AG04450 (cell line): ENCODE data around the gene MAP3K15. TPM values are rescaled to one million over a fixed set of nuclear protein-coding genes. Genes with fewer than 3 reads are reported as not detected.

Source experiments
- CTCF ChIA-PET: fragments of 300-600, 350-600 bp; formaldehyde crosslinking; extraction: SDS; loops from one replicate; lab custom pipeline; 2022; ENCODE audit warnings: antibody characterized with exemption, inconsistent platforms; lab: Charles Lee
- POLR2A ChIA-PET: fragments of 350-600 bp; formaldehyde crosslinking; extraction: SDS; loops from one replicate; lab custom pipeline; 2021; ENCODE audit warnings: antibody characterized with exemption, inconsistent platforms; lab: Yijun Ruan, JAX
- DNase-seq: peaks from one replicate; pipeline ENCODE4 v3.0.0-alpha.2; 2011; ENCODE audit warnings: low read depth, low spot score
- H3K27ac ChIP-seq: one replicate; pipeline ENCODE4 v1.5.1; 2012; ENCODE audit warnings: low read depth, low read length, control low read depth
- H3K27me3 ChIP-seq: one replicate; pipeline ENCODE4 v1.6.0; 2012; ENCODE audit warnings: low read length; ENCODE audit not compliant: control insufficient read depth, insufficient read depth
- H3K4me3 ChIP-seq: 2 replicates; pipeline ENCODE4 v1.5.1; 2011; ENCODE audit warnings: mild to moderate bottlenecking, low read depth, low read length, control low read depth
- H3K9me3 ChIP-seq: 2 replicates; pipeline ENCODE4 v1.5.1; 2012; ENCODE audit warnings: low read length; ENCODE audit not compliant: control insufficient read depth, insufficient read depth
- polyA plus RNA-seq: library from polyadenylated mRNA; depleted of rRNA; stranded (reverse); fragments of >200 nt; gene quantifications from 2 replicates; pipeline ENCODE4 v1.2.3, GENCODE V29; 2011
- TF ChIP-seq, protein P1 (sequence below): IDR thresholded peaks from 2 replicates; pipeline ENCODE4 v1.5.1; 2011; ENCODE audit warnings: low read depth, low read length, control low read depth, inconsistent platforms

MAP3K15 gene
- polyA plus RNA-seq, 1 experiment, result 0.35 TPM

DNA sequence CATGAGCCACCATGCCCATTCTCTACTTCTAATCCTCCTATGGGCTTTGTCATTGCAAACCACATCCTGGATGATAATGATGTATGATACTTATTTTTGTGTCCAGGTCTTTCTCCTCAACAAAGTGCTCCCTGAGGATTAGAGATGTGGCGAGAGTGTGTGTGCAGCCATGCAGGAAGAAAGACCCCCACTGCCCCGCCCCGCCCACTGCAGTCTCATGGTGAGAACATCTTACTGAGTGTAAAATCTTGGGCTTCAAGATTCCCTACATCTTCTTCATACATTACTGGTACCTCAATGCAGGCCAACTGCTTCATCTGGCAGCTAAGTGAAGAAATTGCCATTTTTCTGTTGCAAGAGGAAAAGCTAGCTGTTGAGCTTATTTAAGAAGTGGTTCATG lies 25.9 kb upstream of the MAP3K15 start:
- POLR2A ChIA-PET, result no interaction called here
- H3K27ac ChIP-seq, result no peak overlapping the region
- no peak overlapping the region for H3K4me3 ChIP-seq
- DNase-seq, result no peak
- no peaks in the 10 kb centered on the region for H3K9me3 ChIP-seq
- CTCF ChIA-PET, result no interaction called here
- TF ChIP-seq, protein P1, sequence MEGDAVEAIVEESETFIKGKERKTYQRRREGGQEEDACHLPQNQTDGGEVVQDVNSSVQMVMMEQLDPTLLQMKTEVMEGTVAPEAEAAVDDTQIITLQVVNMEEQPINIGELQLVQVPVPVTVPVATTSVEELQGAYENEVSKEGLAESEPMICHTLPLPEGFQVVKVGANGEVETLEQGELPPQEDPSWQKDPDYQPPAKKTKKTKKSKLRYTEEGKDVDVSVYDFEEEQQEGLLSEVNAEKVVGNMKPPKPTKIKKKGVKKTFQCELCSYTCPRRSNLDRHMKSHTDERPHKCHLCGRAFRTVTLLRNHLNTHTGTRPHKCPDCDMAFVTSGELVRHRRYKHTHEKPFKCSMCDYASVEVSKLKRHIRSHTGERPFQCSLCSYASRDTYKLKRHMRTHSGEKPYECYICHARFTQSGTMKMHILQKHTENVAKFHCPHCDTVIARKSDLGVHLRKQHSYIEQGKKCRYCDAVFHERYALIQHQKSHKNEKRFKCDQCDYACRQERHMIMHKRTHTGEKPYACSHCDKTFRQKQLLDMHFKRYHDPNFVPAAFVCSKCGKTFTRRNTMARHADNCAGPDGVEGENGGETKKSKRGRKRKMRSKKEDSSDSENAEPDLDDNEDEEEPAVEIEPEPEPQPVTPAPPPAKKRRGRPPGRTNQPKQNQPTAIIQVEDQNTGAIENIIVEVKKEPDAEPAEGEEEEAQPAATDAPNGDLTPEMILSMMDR, result no peak
- H3K27me3 ChIP-seq, result no peaks in the 10 kb centered on the region

DNA sequence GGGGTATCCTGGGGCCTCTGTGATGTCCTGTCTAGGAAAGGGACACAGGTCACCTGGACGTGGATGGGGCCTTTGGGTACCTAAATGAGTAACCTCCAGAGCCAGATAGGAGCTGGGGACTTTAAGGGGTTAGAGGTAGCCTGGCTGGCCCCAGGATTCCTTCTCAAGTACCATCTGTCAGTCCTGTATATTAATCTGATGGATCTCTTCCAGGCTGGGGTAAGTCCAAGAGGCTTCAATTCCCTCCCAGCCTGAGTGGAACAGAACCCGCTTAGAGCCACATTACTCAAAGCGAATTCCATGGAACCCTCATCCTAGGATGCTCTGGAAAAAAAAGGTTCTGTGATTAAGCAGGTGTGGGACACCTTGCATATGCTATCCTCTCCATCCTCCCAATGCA lies 24.8 kb upstream of the MAP3K15 start:
- ChIA-PET POLR2A (no interaction called here), CTCF (no interaction called here)
- no peak overlapping the region for H3K4me3 ChIP-seq
- TF ChIP-seq, protein P1, result no peak
- no peak for DNase-seq
- H3K27ac ChIP-seq, result no peak overlapping the region
- no peaks in the 10 kb centered on the region for H3K27me3 ChIP-seq
- no peaks in the 10 kb centered on the region for H3K9me3 ChIP-seq

DNA sequence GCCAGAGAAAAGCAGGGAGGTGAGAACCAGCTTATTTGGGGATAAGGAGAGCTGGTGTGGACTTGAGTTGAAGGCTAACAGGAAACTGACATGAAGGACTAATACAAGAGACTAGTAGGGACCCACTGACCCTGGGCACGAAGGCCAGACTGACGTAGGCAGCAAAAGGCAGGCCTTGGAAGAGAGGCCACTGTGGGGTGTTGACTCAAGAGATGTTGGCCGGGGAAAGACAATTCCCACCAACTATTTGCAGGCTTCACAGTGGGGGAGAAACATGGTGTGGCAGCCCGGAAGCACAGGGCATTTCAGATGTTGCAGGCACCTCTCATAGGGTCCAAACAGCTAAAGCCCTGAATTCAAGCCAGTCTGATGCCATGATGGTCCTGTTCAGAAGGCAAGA lies 24.4 kb upstream of the MAP3K15 start:
- no peak for DNase-seq
- Histone ChIP-seq H3K4me3 (no peak overlapping the region), H3K27me3 (no peaks in the 10 kb centered on the region), H3K27ac (no peak overlapping the region), H3K9me3 (no peaks in the 10 kb centered on the region)
- CTCF ChIA-PET, result no interaction called here
- POLR2A ChIA-PET, result no interaction called here
- TF ChIP-seq, protein P1, result no peak

DNA sequence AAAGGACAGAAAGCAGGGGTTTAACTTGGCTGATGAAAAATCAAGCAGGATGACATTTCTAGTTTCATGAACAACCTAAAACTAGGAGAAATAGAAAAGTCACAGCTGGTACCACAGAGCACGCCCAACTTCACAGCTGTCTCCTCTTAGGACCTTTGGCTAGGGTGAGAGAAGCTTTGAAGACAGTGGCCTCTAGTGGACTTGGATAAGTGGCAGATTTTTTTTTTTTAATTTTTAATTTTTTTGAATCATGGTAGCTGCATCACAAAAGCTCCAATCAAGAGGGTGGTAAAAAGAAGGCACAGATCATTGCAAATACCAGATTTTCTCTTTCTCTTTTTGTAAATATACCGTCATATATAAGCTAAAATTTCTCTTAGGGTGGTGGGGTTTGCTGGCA lies 20.2 kb upstream of the MAP3K15 start:
- ChIA-PET CTCF (interaction anchor here (0.6 to 3.5 kb wide), 13 partner anchors 8 to 887 kb away, joined by 3 to 36 read pairs (median 3); no protein-coding TSS in a partner anchor), POLR2A (no interaction called here)
- DNase-seq, result no peak
- Histone ChIP-seq H3K27ac (no peak overlapping the region), H3K4me3 (no peak overlapping the region), H3K9me3 (no peaks in the 10 kb centered on the region), H3K27me3 (no peaks in the 10 kb centered on the region)
- TF ChIP-seq, protein P1, result peak; percentile 51

DNA sequence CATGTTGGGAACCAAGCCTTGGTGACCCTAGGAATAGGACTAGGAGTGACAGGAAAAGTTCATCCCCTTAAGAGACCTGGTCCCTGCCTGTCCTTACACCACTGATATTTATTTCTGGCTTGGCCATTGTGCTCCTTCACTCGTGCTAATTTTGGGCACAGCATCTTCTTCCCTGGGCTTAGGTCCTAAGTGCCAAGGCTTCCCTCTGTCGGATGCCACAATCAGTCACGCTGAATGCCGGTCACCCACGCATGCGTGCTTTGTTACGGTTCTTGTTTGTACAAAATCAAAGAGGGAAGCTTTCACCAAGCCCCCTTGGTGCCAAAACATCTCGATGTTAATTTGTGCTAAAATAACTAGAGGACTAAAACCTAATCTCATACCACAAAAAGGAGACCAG lies 17.4 kb upstream of the MAP3K15 start:
- CTCF ChIA-PET, result no interaction called here
- no peaks in the 10 kb centered on the region for H3K27me3 ChIP-seq
- no peak overlapping the region for H3K27ac ChIP-seq
- H3K4me3 ChIP-seq, result no peak overlapping the region
- DNase-seq, result no peak
- POLR2A ChIA-PET, result no interaction called here
- TF ChIP-seq, protein P1, result no peak
- no peaks in the 10 kb centered on the region for H3K9me3 ChIP-seq
